GM23338 (cell line): Measurements from ENCODE around the gene ZNF236. TPM values are rescaled to one million over a fixed set of nuclear protein-coding genes. Genes with fewer than 3 reads are reported as not detected.

ENCODE experiments used
- ATAC-seq: fragments of 200-7000 bp; cut with Tn5 transposase; 3 replicates; pipeline ENCODE4 v1.9.1; 2020
- DNase-seq: peaks from one replicate; pipeline ENCODE4 v3.0.0-alpha.2; 2015; ENCODE audit warnings: low spot score
- H2AFZ ChIP-seq: fragments of 200-600 bp; sonication (generic); 2 replicates; pipeline ENCODE4 v1.8.0; 2016; ENCODE audit warnings: antibody characterized with exemption, mild to moderate bottlenecking, moderate library complexity
- H3F3A ChIP-seq: fragments of 200-600 bp; sonication (generic); replicated peaks from 2 replicates; pipeline ENCODE4 v1.8.0; 2017; ENCODE audit warnings: antibody characterized with exemption, mixed run types, low read depth
- H3K27ac ChIP-seq: fragments of 200-600 bp; sonication (generic); 2 replicates; pipeline ENCODE4 v1.6.1; 2016; ENCODE audit warnings: low read depth
- H3K27me3 ChIP-seq: fragments of 200-600 bp; sonication (generic); 2 replicates; pipeline ENCODE4 v1.8.0; 2016; ENCODE audit warnings: mild to moderate bottlenecking, mixed run types, moderate library complexity; ENCODE audit not compliant: insufficient read depth
- H3K36me3 ChIP-seq: fragments of 200-600 bp; sonication (generic); 2 replicates; pipeline ENCODE4 v1.8.0; 2016; ENCODE audit warnings: mild to moderate bottlenecking; ENCODE audit not compliant: insufficient read depth
- H3K4me1 ChIP-seq: fragments of 200-600 bp; sonication (generic); 2 replicates; pipeline ENCODE4 v1.8.0; 2016; ENCODE audit warnings: mild to moderate bottlenecking, moderate library complexity; ENCODE audit not compliant: insufficient read depth
- H3K4me2 ChIP-seq: fragments of 200-600 bp; sonication (generic); 2 replicates; pipeline ENCODE4 v1.7.1; 2017; ENCODE audit warnings: mixed run types
- H3K4me3 ChIP-seq: fragments of 200-600 bp; sonication (generic); 2 replicates; pipeline ENCODE4 v1.6.1; 2016; ENCODE audit warnings: mixed run types
- H3K79me2 ChIP-seq: fragments of 200-600 bp; sonication (generic); replicated peaks from 2 replicates; pipeline ENCODE4 v1.8.0; 2017; ENCODE audit warnings: mild to moderate bottlenecking; ENCODE audit not compliant: insufficient read depth
- H3K9me2 ChIP-seq: fragments of 200-600 bp; sonication (generic); 2 replicates; pipeline ENCODE4 v1.8.0; 2017; ENCODE audit not compliant: insufficient read depth
- H4K20me1 ChIP-seq: fragments of 200-600 bp; sonication (generic); replicated peaks from 2 replicates; pipeline ENCODE4 v1.8.0; 2017; ENCODE audit warnings: mild to moderate bottlenecking; ENCODE audit not compliant: insufficient read depth
- H3K27ac Mint-ChIP-seq: 2 replicates; pipeline ENCODE4 v1.8.0; 2020; ENCODE audit warnings: inconsistent platforms, mild to moderate bottlenecking, moderate library complexity, mixed read lengths
- H3K27me3 Mint-ChIP-seq: 3 replicates; pipeline ENCODE4 v1.8.0; 2022; ENCODE audit warnings: low read depth, mild to moderate bottlenecking, moderate library complexity, mixed read lengths, inconsistent platforms; ENCODE audit not compliant: insufficient read depth, poor library complexity
- H3K36me3 Mint-ChIP-seq: 3 replicates; pipeline ENCODE4 v1.8.0; 2021; ENCODE audit warnings: low read depth, mild to moderate bottlenecking, inconsistent platforms, moderate library complexity, mixed read lengths
- H3K4me1 Mint-ChIP-seq: 3 replicates; pipeline ENCODE4 v1.8.0; 2020; ENCODE audit warnings: mild to moderate bottlenecking, inconsistent platforms, mixed read lengths
- H3K4me3 Mint-ChIP-seq: 3 replicates; pipeline ENCODE4 v1.8.0; 2021; ENCODE audit warnings: moderate library complexity, mild to moderate bottlenecking, inconsistent platforms, mixed read lengths
- H3K9me3 Mint-ChIP-seq: 3 replicates; pipeline ENCODE4 v1.8.0; 2020; ENCODE audit warnings: moderate library complexity, mild to moderate bottlenecking, inconsistent platforms, mixed read lengths
- CREB1 ChIP-seq: fragments of 250-450 bp; sonication (Bioruptor Pico); IDR thresholded peaks from 2 replicates; pipeline ENCODE4 v1.5.0; 2020; ENCODE audit warnings: low read depth, mild to moderate bottlenecking, moderate library complexity
- CTCF ChIP-seq, 2 experiments: fragments of 200-600 bp in 1 of 2; sonication (generic) in 1 of 2; conservative IDR thresholded peaks; 2 replicates each; pipeline versions ENCODE4 v1.5.1 to v1.6.1; 2016 to 2017; ENCODE audit warnings: antibody characterized with exemption in 2 of 2, low read depth in 2 of 2, mild to moderate bottlenecking in 2 of 2, moderate library complexity in 1 of 2
- ETS1 ChIP-seq: IDR thresholded peaks from 2 replicates; pipeline ENCODE4 v1.6.1; 2016; ENCODE audit warnings: antibody characterized with exemption
- EZH2 ChIP-seq: fragments of 200-600 bp; sonication (generic); IDR thresholded peaks from one replicate; pipeline ENCODE4 v1.8.0; 2017; ENCODE audit warnings: antibody characterized with exemption, mild to moderate bottlenecking, low read depth; ENCODE audit not compliant: unreplicated experiment
- EZH2phosphoT487 ChIP-seq: fragments of 200-600 bp; sonication (generic); IDR thresholded peaks from one replicate; pipeline ENCODE4 v1.8.1; 2018; ENCODE audit warnings: antibody characterized with exemption; ENCODE audit not compliant: unreplicated experiment
- JUNB ChIP-seq: IDR thresholded peaks from one replicate; pipeline ENCODE4 v1.6.1; 2016; ENCODE audit warnings: antibody characterized with exemption; ENCODE audit not compliant: unreplicated experiment
- NANOG ChIP-seq: IDR thresholded peaks from 2 replicates; pipeline ENCODE4 v1.6.1; 2016; ENCODE audit warnings: antibody characterized with exemption, borderline replicate concordance
- POLR2AphosphoS5 ChIP-seq: IDR thresholded peaks from 2 replicates; pipeline ENCODE4 v1.6.1; 2016; ENCODE audit warnings: antibody characterized with exemption, low read depth
- REST ChIP-seq: IDR thresholded peaks from one replicate; pipeline ENCODE4 v1.6.1; 2018; ENCODE audit warnings: antibody characterized with exemption; ENCODE audit not compliant: unreplicated experiment
- STAT1 ChIP-seq: IDR thresholded peaks from one replicate; pipeline ENCODE4 v1.6.1; 2016; ENCODE audit warnings: antibody characterized with exemption; ENCODE audit not compliant: unreplicated experiment
- ZNF114 ChIP-seq: fragments of 250-450 bp; sonication (Bioruptor Pico); IDR thresholded peaks from 2 replicates; pipeline ENCODE4 v1.5.0; 2020; ENCODE audit warnings: mild to moderate bottlenecking, moderate library complexity
- polyA plus RNA-seq: library from polyadenylated mRNA; unstranded; fragments of >200 nt; fragmentation: Nextera tagmentation; extraction: Ambion mirVana; gene quantifications from 2 replicates; pipeline ENCODE4 v1.2.1, GENCODE V29; 2016
- total RNA-seq: library from RNA; depleted of rRNA; stranded (reverse); fragments of >200 nt; shearing (Covaris generic); gene quantifications from 2 replicates; pipeline ENCODE4 v1.2.3, GENCODE V29; 2014

The ZNF236 gene
- total and polyA plus RNA-seq, 2 experiments from 2014 or later, result 8.9 to 16.3 TPM

GRCh38 chr18:76996429-76996828 lies 174.1 kb downstream of the ZNF236 start (continued):
- no peak for TF ChIP-seq REST
- TF ChIP-seq EZH2, result no peak
- no peak for TF ChIP-seq EZH2phosphoT487
- TF ChIP-seq ETS1, result no peak
- TF ChIP-seq JUNB, result no peak

- Mint-ChIP-seq H3K9me3 (no peaks in the 10 kb centered on the region), H3K4me1 (peaks cover 9% of the 10 kb centered on the region; the same call in 2 of the 3 replicates), H3K27me3 (peaks cover 9% of the 10 kb centered on the region), H3K27ac (peak overlapping the region; percentile 11; the same call in 1 of the 2 replicates), H3K4me3 (no peak overlapping the region), H3K36me3 (no peaks in the 10 kb centered on the region)
- H4K20me1 ChIP-seq, result no peaks in the 10 kb centered on the region
- ATAC-seq (no peak; the same call in 2 of the 3 replicates), DNase-seq (no peak)
- no peaks in the 10 kb centered on the region for H3F3A ChIP-seq
- H3K9me2 ChIP-seq, result no peaks in the 10 kb centered on the region
- H3K36me3 ChIP-seq, result no peaks in the 10 kb centered on the region
- H3K4me1 ChIP-seq, result peaks cover 5% of the 10 kb centered on the region; the same call in 1 of the 2 replicates
- no peaks in the 10 kb centered on the region for H3K79me2 ChIP-seq
- no peak overlapping the region for H2AFZ ChIP-seq
- no peak overlapping the region for H3K4me2 ChIP-seq
- H3K27me3 ChIP-seq, result no peaks in the 10 kb centered on the region
- no peak overlapping the region for H3K4me3 ChIP-seq
- H3K27ac ChIP-seq, result no peak overlapping the region
- TF ChIP-seq ETS1, result no peak
- no peak for TF ChIP-seq CTCF (conservative IDR thresholded peaks at IDR 0.05; ENCODE audit: low read depth in 2 of 2)
- TF ChIP-seq EZH2, result no peak
- TF ChIP-seq ZNF114, result no peak
- TF ChIP-seq STAT1, result no peak
- no peak for TF ChIP-seq NANOG
- no peak for TF ChIP-seq EZH2phosphoT487
- no peak for TF ChIP-seq POLR2AphosphoS5
- no peak for TF ChIP-seq JUNB
- no peak for TF ChIP-seq REST
- no peak for TF ChIP-seq CREB1 (CRISPR knock-in tag)
Measured at GRCh38 chr18:76997951-76998808, 175.8 kb downstream of the ZNF236 start.
